WI38 (cell line): ENCODE measurements around the gene IDUA.
A peak's percentile ranks its signal among the peaks of the same experiment; 100 is the strongest.
"Not testable (repeated sequence)": the region's sequence is repeated elsewhere in the genome, so short reads cannot be mapped to it uniquely, and the experiment has no call there.

Experiments
- H3K4me3 ChIP-seq: 2 replicates; pipeline ENCODE4 v1.5.1; 2011; ENCODE audit warnings: low read depth, mild to moderate bottlenecking, control low read depth, low read length
- TF ChIP-seq, protein P1 (sequence below): IDR thresholded peaks from 2 replicates; pipeline ENCODE4 v1.5.1; 2012; ENCODE audit warnings: low read depth, mild to moderate bottlenecking, control low read depth, low read length

IDUA gene

DNA sequence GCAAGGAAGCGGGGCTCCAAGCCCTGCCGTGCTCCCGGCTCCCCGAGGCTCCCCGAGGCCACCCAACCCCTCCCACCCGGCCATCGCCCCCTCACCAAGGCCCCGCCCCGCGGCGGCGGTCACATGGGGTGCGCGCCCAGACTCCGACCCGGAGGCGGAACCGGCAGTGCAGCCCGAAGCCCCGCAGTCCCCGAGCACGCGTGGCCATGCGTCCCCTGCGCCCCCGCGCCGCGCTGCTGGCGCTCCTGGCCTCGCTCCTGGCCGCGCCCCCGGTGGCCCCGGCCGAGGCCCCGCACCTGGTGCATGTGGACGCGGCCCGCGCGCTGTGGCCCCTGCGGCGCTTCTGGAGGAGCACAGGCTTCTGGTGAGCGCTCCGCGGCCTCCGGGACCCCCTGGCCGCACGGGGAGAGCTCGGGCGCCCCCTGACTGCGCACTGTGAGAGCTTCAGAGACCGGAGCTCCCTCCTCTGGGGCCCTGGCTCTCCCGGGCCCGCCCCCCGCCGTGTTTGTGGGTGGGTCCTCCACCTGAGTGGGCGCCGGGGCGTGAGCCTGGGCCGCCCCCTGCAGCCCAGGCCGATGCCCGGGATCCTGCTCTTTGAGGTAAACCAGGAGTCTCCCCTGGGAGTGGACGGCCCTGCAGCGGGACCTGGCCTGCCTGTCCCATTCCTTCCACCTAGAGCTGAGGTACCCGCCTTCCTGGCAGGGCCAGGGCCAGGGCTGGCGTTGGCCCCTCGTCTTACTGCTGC lies at the start of gene IDUA:
IDUA (plus strand) TSS at position 166 of the 745 bp plus-strand sequence; CDS start at position 207, 41 bp downstream.
- TF ChIP-seq, protein P1, sequence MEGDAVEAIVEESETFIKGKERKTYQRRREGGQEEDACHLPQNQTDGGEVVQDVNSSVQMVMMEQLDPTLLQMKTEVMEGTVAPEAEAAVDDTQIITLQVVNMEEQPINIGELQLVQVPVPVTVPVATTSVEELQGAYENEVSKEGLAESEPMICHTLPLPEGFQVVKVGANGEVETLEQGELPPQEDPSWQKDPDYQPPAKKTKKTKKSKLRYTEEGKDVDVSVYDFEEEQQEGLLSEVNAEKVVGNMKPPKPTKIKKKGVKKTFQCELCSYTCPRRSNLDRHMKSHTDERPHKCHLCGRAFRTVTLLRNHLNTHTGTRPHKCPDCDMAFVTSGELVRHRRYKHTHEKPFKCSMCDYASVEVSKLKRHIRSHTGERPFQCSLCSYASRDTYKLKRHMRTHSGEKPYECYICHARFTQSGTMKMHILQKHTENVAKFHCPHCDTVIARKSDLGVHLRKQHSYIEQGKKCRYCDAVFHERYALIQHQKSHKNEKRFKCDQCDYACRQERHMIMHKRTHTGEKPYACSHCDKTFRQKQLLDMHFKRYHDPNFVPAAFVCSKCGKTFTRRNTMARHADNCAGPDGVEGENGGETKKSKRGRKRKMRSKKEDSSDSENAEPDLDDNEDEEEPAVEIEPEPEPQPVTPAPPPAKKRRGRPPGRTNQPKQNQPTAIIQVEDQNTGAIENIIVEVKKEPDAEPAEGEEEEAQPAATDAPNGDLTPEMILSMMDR: peak; percentile 29; the same call in 1 of the 2 replicates
- peak within 1 kb of the TSS; percentile 70 for H3K4me3 ChIP-seq

DNA sequence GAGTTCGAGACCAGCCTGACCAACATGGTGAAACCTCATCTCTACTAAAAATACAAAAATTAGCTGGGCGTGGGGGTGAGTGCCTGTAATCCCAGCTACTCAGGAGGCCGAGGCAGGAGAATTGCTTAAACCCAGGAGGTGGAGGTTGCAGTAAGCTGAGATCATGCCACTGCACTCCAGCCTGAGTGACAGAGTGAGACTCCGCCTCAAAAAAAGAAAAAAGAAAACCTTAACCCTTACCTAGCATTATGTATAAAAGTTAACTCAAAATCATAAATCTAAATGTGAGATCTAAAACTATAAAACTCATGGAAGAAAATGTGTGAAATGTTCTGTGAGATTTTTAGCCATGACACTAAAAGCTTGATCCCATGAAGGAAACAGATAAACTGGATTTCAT lies 47.3 kb upstream of the IDUA start:
- H3K4me3 ChIP-seq: not testable (repeated sequence)

DNA sequence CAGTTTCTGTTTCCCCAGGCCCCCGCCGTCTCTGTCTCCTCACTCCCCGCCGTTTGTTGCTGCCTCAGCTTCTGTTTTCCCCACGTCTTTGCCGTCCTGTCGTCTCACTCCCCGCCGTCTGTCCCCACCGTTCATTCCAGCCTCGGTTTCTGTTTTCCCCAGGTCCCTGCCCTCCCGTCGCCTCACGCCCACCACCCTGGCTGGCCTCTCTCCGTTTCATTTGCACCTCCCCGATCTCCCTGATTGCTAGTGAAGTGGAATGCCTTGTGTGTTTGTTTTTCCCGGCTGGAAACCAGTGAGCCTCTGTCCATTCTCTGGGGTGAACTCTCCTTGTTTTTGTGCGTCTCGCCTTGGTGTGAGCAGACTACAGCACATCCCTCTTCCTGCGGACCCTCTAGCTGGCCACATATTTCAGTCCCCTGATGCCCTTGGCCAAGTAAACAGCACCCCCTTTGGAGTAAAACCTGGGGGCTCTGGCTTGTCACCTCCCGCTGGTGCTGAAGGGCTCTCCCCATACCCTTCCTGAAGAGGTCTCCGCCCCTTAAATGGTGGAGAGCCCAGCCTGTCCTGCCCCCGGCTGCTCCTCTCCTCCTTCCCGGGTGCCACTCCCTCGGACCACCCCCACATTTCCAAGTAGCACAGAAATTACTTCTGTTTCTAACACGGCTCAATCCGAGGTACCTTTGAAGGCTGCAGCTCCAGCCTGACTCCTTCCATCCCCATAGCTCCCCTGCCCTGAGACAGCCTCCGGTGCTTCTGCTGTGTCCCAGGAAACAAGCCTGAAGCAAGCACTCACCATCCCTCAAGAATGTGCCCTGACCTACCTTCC lies 41.4 kb upstream of the IDUA start:
- TF ChIP-seq, protein P1: no peak
- H3K4me3 ChIP-seq: no peak overlapping the region

DNA sequence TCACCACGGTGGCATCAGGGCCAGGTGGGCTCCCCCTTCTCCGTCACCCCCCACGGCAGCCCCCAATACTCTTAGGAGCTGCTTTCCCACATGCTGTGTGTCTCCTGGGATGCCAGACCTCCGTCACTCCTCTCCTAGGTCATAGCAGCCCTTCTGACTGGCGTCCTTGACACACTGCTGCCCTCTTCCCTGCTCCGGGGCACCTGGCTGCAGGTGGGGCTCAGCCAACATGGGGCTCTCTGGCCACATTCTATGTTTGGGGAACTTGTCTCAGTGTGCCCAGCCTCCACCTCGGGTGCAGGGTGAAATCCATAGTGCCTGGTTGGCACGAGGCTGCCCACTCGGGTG lies 40.8 kb upstream of the IDUA start:
- TF ChIP-seq, protein P1: no peak
- H3K4me3 ChIP-seq: no peak overlapping the region

DNA sequence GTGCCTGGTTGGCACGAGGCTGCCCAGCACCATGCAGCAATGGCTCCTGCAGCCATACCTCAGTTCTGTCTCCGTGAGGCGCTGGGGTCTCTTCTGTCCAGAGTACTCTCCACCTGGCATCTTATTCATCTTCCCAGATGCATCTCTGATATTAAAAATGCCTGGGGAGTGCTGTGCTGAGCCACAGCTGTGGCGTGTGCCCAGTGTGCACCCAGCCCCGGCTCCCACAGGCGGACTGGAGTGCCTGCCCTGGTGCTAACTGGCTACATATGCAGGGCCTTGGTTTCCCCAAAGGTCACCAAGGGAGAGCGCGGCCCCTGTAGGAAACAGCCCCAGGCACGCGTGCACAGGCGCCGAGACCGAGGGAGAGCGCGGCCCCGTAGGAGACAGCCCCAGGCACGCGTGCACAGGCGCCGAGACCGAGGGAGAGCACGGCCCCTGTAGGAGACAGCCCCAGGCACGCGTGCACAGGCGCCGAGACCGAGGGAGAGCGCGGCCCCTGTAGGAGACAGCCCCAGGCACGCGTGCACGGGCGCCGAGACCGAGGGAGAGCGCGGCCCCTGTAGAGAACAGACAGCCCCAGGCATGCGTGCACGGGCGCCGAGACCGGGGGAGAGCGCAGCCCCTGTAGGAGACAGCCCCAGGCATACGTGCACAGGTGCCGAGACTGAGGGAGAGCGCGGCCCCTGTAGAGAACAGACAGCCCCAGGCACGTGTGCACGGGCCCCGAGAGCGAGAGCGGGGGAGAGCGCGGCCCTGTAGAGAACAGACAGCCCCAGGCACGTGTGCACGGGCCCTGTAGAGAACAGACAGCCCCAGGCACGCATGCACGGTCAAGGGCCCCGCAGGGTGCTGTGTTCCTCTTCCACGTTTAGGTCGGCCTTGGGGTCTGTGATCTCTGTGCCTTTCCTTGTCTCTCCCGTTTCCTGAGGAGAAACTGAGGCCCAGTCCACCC lies 40.0 kb upstream of the IDUA start:
- TF ChIP-seq, protein P1: no peak

DNA sequence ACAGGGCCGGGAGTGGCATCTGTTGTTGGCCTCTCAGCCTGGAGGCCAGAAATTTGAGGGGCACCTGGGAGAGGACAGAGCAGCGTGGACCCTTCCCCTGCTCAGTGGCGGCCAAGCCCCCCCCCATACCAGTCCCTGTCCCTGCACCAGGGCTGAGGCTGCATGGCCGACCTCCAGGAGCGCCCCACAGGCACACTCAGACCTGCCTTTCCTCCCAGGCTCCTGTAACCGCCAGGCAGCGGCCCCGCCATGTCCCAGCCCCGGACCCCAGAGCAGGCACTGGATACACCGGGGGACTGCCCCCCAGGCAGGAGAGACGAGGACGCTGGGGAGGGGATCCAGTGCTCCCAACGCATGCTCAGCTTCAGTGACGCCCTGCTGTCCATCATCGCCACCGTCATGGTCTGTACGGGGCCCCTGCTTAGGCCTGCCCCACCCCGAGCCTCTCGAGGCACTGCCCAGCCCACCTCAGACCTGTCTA lies 39.3 kb upstream of the IDUA start:
- TF ChIP-seq, protein P1: no peak
- no peak overlapping the region for H3K4me3 ChIP-seq

More for the DNA sequence above, 40.0 kb upstream of the IDUA start:
- no peak overlapping the region for H3K4me3 ChIP-seq

DNA sequence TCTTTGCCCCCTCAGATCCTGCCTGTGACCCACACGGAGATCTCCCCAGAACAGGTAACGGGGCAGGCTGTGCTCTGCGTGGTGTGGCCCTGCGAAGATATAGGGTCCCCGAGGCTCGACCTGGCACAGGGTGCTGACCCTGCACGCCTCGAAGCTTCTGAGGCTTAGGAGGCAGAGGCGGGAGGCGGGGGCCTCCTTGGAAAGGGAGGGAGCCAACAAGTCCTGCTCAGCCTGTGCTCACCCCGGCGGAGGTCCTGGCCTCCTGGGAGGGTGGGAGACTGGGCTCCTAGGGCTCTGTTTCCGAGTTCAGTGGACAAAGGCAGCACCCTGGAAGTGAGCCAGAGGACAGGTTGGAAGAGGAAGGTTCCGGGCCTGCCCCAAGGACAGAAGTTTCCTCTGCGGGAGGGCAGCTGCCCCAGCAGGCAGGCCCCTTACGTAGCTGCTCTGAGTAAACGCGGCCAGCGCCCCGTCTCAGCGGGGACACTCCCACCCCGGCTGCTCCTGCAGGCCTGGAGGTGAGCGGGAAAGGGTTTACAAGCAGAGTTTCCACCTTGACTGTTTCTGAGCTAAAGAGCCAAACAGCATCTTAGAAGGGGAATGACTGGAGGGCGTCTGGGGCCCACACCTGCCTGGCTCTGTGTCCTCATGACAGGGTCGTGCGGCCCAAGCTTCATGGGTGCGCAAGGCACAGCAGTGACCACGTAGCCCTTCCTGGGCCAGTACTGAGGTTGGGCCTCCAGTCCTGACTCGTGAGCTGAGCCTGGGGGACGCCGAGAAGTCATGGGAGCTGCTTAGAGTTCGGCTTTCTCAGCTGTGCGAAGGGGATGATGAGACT lies 38.5 kb upstream of the IDUA start:
- TF ChIP-seq, protein P1: no peak

More for the DNA sequence above, 38.5 kb upstream of the IDUA start:
- no peak overlapping the region for H3K4me3 ChIP-seq
